ENCODE data around the gene ACCSL. TPM values are rescaled to one million over a fixed set of nuclear protein-coding genes. Genes with fewer than 3 reads are reported as not detected.

Gene ACCSL
- total RNA-seq, 1 experiment from 2014 or later: not detected

DNA sequence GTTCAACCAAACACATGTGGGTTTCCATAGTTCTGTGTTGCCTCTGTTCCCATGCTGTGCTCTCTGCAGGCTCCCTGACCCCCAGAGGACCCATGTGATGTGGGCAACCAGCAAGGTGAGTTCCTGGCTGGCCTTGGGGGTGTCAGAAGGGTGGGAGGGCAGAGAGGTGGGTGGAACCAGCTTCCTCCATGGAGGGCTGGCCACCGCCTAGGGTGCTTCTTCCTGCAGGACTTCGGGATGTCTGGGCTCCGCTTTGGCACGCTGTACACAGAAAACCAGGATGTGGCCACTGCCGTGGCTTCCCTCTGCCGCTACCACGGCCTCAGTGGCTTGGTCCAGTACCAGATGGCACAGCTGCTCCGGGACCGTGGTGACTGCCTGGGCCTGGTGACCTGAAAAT lies 33.2 kb downstream of the ACCSL start:
- in situ Hi-C loops (cut with HindIII; ENCODE audit: low pct_unique_long_range_greater_than_20kb, low sequenced_read_pairs): no loop called here
- DNase-seq (ENCODE audit: low read depth): no peak

DNA sequence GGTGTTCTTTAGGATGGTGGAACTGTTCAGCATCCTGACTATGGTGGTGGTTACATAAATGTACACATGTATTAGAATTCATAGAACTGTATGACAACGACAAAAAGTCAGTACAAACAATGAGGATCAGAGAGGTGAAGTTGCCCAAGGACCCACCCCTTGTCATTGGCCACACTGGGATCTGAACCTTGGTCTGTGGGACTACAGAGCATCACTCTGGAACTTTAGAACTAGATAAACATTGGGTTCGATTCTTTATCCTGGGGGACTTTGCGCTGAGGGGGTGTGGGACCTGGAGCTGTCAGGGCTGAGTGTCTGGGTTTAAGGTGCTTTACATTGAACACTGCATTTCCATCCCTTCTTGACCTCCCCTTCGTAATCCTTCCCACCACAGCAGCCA lies 34.9 kb downstream of the ACCSL start:
- no peak for DNase-seq (ENCODE audit: low read depth)
- in situ Hi-C loops (cut with HindIII; ENCODE audit: low pct_unique_long_range_greater_than_20kb, low sequenced_read_pairs): no loop called here

DNA sequence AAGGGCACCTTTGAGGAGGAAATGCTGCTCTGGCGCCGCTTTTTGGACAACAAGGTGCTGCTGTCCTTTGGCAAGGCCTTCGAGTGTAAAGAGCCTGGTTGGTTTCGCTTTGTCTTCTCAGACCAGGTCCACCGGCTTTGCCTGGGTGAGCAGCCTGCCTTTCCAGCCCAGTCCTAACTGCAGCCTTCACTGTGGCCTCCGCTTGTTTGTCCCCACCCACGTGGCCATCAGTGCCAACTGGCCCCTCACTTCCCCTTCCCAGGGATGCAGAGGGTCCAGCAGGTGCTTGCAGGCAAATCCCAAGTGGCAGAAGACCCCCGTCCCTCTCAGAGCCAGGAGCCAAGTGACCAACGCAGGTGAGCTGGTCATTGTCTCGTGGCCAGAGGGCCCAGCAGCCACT lies 35.7 kb downstream of the ACCSL start:
- in situ Hi-C loops (cut with HindIII; ENCODE audit: low pct_unique_long_range_greater_than_20kb, low sequenced_read_pairs): no loop called here
- no peak for DNase-seq (ENCODE audit: low read depth)

DNA sequence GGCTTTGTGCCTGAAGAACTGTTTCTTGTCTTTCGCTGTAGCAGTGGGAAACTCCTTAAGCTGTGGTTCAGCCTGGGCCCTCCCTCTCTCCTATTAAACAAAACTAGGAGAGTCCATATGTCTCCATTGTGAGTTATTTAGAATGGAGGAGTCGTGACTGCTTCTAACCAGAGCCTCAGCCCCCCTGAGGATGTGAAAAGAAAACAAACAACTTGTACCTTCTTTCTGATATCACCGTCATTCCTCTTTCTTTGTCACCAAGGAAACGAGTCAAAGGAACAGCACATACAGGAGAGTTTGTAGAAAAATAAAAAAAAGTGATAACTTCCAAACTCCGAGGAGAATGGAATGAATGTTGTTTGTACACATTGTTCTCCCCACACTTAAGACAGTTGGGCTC lies 36.1 kb downstream of the ACCSL start:
- in situ Hi-C loops (cut with HindIII; ENCODE audit: low pct_unique_long_range_greater_than_20kb, low sequenced_read_pairs): no loop called here
- no peak for DNase-seq (ENCODE audit: low read depth)

DNA sequence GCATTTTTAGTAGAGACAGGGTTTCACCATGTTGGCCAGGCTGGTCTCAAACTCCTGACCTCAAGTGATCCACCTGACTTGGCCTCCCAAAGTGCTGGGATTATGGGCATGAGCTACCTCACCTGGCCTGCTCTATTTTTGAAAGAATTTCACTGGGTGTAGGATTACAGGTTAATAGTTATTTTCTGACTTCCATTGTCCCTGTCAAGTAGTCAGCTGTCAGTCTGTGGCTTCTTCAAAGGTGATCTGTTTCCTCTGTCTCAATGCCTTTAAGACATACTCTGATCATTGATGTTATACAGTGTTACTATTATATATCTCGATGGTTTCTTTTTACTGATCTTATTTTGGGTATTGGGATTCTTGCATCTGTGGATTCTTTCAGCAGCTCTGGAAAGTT lies 37.5 kb downstream of the ACCSL start:
- DNase-seq (ENCODE audit: low read depth): no peak
- in situ Hi-C loops (cut with HindIII; ENCODE audit: low pct_unique_long_range_greater_than_20kb, low sequenced_read_pairs): no loop called here

DNA sequence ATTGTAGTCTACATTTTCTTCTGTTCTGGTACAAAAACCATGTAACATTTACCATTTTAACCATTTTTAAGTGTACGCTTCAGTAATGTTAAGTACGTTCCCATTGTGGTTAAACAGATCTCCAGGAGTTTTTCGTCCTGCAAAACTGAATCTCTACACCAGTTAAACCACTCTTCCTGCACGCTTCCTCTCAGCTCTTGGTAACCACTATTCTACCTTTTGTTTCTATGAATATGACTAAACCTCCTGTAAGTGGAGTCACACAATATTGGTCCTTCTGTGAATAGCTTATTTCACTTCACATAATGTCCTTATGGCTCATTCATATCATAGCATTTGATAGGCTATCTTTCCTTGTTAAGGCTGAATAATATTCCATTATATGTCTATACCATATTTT lies 40.6 kb downstream of the ACCSL start:
- in situ Hi-C loops (cut with HindIII; ENCODE audit: low pct_unique_long_range_greater_than_20kb, low sequenced_read_pairs): no loop called here
- DNase-seq (ENCODE audit: low read depth): no peak

DNA sequence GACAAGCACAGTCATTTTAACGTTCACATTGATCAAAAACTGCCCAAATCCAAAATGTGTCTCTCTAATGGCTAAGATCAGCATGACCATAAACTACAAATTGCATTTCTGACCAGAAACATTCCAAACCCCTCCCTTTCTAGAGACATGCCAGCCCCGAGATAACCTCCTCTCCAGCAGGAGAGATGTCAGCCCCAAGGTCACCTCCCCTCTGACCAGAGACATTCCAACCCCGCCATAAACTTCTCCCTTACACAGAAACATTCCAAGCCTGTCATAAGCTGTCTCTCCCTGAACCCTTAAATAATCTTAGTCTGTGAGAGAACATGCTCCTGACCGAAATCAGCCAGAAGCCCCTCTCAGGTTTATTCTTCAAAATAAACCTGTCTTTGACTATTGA lies 41.1 kb downstream of the ACCSL start:
- in situ Hi-C loops (cut with HindIII; ENCODE audit: low pct_unique_long_range_greater_than_20kb, low sequenced_read_pairs): no loop called here
- no peak for DNase-seq (ENCODE audit: low read depth)

DNA sequence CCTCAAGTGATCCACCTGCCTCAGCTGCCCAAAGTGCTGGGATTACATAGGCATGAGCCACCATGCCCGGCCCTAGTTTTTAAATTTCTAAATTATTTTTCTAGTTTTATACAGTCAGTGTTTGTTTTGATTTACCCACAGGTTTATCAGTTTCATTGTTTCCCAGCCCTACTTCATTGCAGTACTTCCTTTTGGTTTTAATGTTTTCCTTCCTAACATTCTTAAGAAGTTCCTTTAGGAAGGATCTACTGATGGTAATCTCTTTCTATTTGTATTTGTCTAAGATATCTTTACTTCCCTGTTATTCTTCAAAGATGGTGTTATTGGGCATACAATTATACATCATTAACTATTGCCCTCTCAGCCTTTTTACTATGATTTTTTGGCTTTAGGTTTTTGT lies 42.8 kb downstream of the ACCSL start:
- in situ Hi-C loops (cut with HindIII; ENCODE audit: low pct_unique_long_range_greater_than_20kb, low sequenced_read_pairs): no loop called here
- no peak for DNase-seq (ENCODE audit: low read depth)

DNA sequence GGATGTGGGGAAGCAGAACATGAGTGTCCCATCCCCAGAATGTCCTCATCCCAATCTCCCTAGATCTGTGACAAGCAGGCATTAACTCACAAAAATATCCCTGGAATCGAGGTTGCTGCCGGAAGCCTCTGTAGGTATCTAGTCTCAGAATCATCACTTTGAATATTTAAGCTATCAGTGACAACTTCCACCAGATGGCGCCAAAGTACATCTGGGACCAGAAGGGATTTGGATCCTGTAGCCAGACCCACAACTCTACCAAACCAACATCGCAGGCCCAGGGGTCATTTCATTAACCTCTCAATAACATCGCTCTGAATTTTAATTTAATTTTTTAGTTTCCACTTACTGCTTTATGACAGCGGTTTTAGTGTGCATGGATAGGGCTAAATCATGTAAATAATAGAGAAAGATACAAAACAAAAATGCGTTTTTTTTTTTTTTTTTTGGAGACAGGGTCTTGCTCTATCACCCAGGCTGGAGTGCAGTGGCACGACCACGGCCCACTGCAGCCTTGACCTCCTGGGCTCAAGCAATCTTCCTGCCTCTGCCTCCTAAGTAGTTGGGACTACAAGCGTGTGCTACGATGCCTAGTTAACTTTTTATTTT lies 46.6 kb downstream of the ACCSL start:
- peak; percentile 34 for DNase-seq (ENCODE audit: low read depth)
- in situ Hi-C loops (cut with HindIII; ENCODE audit: low pct_unique_long_range_greater_than_20kb, low sequenced_read_pairs): no loop called here

DNA sequence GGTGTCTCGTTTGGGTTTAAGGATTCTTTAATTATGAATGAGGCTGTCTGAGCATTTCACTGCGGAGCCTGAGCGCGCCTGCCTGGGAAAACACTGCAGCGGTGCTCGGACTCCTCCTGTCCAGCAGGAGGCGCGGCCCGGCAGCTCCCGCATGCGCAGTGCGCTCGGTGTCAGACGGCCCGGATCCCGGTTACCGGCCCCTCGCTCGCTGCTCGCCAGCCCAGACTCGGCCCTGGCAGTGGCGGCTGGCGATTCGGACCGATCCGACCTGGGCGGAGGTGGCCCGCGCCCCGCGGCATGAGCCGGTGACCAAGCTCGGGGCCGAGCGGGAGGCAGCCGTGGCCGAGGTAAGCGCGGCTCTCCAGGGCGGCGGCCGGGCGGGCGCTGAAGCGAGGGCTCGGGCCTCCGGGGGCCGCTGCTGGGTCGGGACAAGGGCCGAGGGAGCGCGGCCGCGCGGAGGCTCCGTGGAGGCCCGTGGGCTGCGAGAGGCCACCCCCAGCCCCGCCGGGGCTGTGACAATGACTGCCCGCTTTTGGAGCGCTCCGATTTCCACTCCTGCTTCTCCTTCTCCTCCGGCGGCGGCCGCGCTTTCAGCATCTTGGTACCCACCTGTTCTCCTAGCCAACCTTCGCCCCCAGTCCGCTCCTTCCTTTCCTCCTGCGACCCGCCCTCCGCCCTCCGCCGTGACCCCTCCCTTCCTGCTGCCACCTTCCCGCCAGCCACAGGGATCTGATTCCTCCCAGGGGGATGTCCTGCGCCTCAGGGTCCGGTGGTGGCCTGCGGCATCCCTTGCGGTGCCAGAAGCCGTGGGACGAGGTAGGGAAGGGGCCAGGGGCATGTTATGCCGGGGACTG lies 48.0 kb downstream of the ACCSL start, which contains the start of gene EXT2:
Gene EXT2, plus strand, starts transcription at position 173 of the 854 bp plus-strand sequence. CDS start 12,035 bp downstream, outside the sequence.
- in situ Hi-C loops (cut with HindIII; ENCODE audit: low pct_unique_long_range_greater_than_20kb, low sequenced_read_pairs): no loop called here
- peak; percentile 65 for DNase-seq (ENCODE audit: low read depth)

DNA sequence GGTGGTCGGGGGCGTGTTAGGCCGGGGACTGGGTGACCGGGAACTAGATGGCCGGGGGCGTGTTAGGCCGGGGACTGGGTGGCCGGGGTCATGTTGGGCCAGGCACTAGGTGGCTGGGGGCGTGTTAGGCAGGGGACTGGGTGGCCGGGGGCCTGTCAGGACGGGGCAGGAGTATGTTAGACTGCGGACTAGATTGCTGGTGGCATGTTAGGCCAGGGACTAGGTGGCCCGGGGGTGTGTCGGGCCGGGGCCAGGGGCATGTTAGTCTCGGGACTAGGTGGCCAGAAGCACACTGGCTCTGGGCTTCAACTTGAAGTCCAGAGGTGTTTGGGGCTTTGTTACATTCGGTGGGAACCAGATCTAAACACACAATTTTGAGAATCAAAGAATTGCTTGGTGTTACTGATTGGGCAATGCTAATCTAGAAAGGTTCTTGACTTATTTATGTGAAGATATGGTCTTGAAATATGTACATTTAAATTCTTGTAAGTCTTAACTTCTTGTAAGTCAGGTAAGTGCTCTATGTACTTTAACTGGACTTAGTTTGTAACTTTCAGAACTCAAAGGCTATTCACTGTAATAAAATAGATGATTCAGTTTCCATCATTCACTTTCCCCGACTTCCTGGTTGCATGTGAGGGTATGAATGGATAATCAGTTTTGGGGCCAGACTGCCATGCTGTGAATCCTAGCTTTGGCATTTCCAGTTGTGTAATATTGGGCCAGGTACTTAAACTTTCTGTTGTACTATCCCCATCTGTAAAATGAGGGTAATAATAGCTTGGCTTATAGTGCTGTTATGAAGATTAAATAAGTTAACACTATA lies 48.8 kb downstream of the ACCSL start:
- no peak for DNase-seq (ENCODE audit: low read depth)
- in situ Hi-C loops (cut with HindIII; ENCODE audit: low pct_unique_long_range_greater_than_20kb, low sequenced_read_pairs): no loop called here

DNA sequence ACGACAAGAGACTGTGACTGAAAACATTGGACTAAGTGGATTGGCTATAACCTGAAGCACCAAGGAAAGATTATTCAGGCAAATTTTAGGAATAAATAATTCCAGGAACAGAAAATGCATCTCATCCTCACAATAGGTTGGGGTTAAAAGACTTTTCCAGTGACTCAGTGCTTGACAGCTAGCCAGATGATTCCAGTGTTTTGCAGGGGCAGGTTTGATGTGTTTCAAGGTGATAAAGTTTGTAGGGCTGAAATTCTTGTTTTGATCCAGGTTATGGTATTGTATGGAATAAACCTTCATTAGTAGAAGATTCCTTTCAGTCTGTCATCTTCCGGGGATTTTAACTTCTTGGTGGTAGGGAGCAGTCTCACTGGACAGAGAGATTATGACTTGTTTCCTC lies 50.0 kb downstream of the ACCSL start:
- no peak for DNase-seq (ENCODE audit: low read depth)
- in situ Hi-C loops (cut with HindIII; ENCODE audit: low pct_unique_long_range_greater_than_20kb, low sequenced_read_pairs): no loop called here

DNA sequence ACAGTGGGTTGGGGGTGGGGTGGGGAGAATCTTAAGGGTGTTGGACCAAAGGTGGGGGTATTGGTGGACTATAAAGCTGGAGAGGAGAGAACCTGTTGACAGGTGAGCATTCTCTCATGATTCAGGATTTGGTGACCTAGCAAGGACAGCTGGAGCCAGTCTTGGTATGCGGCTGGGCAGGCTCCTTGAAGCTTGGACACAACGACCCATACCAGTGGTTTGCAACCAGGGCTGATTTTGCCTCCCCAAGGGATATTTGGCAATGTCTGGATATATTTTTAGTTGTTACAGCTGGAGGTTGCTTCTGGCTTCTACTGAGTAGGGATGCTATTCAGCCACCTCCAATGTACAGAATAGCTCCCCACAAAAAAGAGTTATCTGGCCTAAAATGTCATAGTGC lies 53.3 kb downstream of the ACCSL start:
- in situ Hi-C loops (cut with HindIII; ENCODE audit: low pct_unique_long_range_greater_than_20kb, low sequenced_read_pairs): loop anchor here (25.0 kb wide), 1 partner anchor 411 kb away; no protein-coding TSS in a partner anchor

DNA sequence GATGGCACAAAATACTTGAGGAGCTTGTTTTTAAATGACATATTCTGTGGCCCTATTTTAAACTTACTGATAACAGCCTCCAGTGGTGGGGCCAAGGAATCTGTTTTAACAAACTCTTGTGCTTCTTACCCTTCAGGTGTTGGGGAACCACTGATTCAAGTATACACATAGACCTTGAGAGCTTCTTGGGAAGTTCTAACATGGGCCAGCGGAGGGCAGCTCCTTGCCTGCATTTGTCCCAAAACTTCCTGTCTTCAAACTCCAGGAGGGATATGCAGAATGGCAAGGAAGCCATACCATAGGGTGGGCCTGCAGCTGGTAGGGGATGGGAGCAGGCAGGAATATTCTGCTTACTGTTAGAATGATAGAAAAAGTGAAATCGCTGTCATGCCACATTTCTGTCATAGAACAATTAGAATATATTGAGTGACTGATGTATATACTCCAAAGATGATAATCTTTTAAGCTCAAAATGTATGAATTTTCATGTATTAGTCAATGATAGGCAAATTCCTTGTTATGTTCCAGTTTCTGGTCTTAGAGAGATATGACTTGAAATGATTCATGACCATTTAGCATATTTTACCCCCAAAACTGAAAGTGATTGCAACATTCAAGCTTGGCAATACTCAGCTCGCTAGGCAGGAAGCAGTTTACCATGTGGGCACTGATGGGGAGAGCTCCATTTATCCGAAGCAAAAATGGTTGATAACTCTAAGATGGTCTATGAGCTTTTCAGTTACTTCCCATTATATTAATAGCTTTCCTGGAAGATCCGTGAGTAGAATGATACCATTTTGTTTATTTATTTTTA lies 56.9 kb downstream of the ACCSL start:
- no peak for DNase-seq (ENCODE audit: low read depth)
- in situ Hi-C loops (cut with HindIII; ENCODE audit: low pct_unique_long_range_greater_than_20kb, low sequenced_read_pairs): loop anchor here (25.0 kb wide), 1 partner anchor 408 kb away; no protein-coding TSS in a partner anchor

More for the DNA sequence above, 53.3 kb downstream of the ACCSL start:
- no peak for DNase-seq (ENCODE audit: low read depth)

DNA sequence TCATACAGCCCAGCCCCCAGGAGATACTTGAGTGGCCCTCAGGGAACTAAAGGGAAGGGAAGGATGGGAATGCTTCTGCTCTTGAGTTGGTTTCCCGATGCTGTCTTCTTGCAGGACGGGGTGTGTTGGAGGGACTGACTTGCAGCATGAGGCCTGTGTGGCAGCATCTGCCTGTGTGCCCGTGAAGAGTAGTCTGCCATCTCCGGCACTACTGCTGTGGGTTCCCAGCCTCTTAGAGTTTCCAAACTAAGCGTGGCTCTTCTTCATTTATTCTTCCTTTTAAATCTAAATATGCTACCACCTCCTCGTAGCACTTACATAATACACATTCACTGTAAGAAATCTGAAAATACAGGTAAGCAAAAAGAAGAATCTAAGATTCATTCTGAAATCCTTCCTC lies 60.5 kb downstream of the ACCSL start:
- DNase-seq (ENCODE audit: low read depth): no peak
- in situ Hi-C loops (cut with HindIII; ENCODE audit: low pct_unique_long_range_greater_than_20kb, low sequenced_read_pairs): loop anchor here (25.0 kb wide), 1 partner anchor 404 kb away; no protein-coding TSS in a partner anchor

All from Caki2 (cell line).